ENCODE results near the gene SPATA31C1.

GRCh38 chr9:87894998-87895625, 22.6 kb upstream of the SPATA31C1 start:
- TF ChIP-seq POLR2A (IDR thresholded peaks at IDR 0.05; ENCODE audit: borderline replicate concordance, extremely low read depth, insufficient read depth, insufficient read length) (no peak), EZH2 (IDR thresholded peaks at IDR 0.05) (no peak)

All from HCT116 (cell line).